ENCODE data around the gene MXRA7. TPM values are rescaled to one million over a fixed set of nuclear protein-coding genes. Genes with fewer than 3 reads are reported as not detected.

The MXRA7 gene
- total RNA-seq, 2 experiments from 2014 or later: 1.6 to 4.9 TPM

DNA sequence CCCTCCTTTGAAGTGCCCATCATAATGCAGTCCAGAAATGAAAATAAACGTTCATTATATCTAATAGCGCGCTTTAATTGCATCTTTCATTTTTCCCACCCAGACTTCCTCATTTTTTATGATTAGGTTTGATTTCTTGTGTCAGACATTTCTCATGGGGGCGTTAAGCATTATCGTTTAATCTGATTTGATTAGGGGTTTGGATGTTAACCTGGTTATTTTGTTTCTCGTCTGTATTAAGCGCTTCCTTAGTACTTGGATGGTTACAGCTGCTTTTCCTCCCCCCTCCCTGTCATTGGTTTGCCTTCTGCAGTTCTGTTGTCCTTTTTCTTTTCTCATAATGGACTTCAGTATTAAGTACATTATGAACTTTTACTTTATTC lies 27.7 kb upstream of the MXRA7 start:
- ChIA-PET CTCF (ENCODE audit: unreplicated experiment) (interaction anchor here (1.1 kb wide), 1 partner anchor 11 kb away, joined by 3 read pairs; the partner anchor contains the start of gene METTL23), POLR2A (interaction anchor here (0.6 to 2.6 kb wide), 8 partner anchors 10 to 101 kb away, joined by 3 to 12 read pairs (median 4); no protein-coding TSS in a partner anchor)
- H3K4me1 ChIP-seq (ENCODE audit: insufficient read depth, low read length, poor library complexity, severe bottlenecking): peaks cover 40% of the 10 kb centered on the region
- H3K4me2 ChIP-seq (ENCODE audit: low read length): peak overlapping the region; percentile 89
- peaks cover 27% of the 10 kb centered on the region for H4K20me1 ChIP-seq (ENCODE audit: insufficient read depth, low read length)
- peak overlapping the region; percentile 77 for H3K4me3 ChIP-seq (ENCODE audit: low read depth, low read length, poor library complexity, severe bottlenecking)
- H3K36me3 ChIP-seq (ENCODE audit: insufficient read depth, low read length): peaks cover 69% of the 10 kb centered on the region
- intact Hi-C loops (cut with micrococcal nuclease; ENCODE audit: unreplicated experiment): loop anchor here (5.0 to 10.0 kb wide), 4 partner anchors 349 to 1074 kb away; partner anchors contain the start of genes RECQL5, SAP30BP and SEC14L1
- no peaks in the 10 kb centered on the region for H3K9me2 ChIP-seq (ENCODE audit: insufficient read depth, low read length)
- peak overlapping the region; percentile 44; the same call in 1 of the 2 replicates for H2AFZ ChIP-seq (ENCODE audit: low read length)
- no peaks in the 10 kb centered on the region for H3K9me3 ChIP-seq (ENCODE audit: low read length)
- TSS peak; percentile 52 for BruUV-seq (replicated peaks)
- no peak; the same call in 1 of the 2 replicates for TF ChIP-seq CTCF (conservative IDR thresholded peaks at IDR 0.05; ENCODE audit: low read length)
- TF ChIP-seq EZH2phosphoT487 (IDR thresholded peaks at IDR 0.05; ENCODE audit: borderline replicate concordance, low read depth, low read length): no peak
- H3K79me2 ChIP-seq (ENCODE audit: insufficient read depth, low read depth, low read length): peaks cover 68% of the 10 kb centered on the region
- H3K27ac ChIP-seq (ENCODE audit: low read depth, low read length, poor library complexity, severe bottlenecking): peak overlapping the region; percentile 92
- DNase-seq (ENCODE audit: low spot score): peak; percentile 28

GRCh38 chr17:76737676-76738467 lies 27.1 kb upstream of the MXRA7 start, which contains the start of gene MFSD11:
Gene MFSD11, plus strand, starts transcription at chr17:76738119. Its CDS starts 234 bp downstream, at chr17:76738353.
- peaks cover 69% of the 10 kb centered on the region for H3K36me3 ChIP-seq (ENCODE audit: insufficient read depth, low read length)
- H3K4me2 ChIP-seq (ENCODE audit: low read length): peak within 1 kb of the TSS; percentile 96
- intact Hi-C loops (cut with micrococcal nuclease; ENCODE audit: unreplicated experiment): loop anchor here (1.0 to 10.0 kb wide), 8 partner anchors 12 to 1073 kb away; partner anchors contain the start of genes JMJD6, METTL23, RECQL5 and SAP30BP
- no peaks in the 10 kb centered on the region for H3K9me2 ChIP-seq (ENCODE audit: insufficient read depth, low read length)
- H2AFZ ChIP-seq (ENCODE audit: low read length): peak within 1 kb of the TSS; percentile 44; the same call in 1 of the 2 replicates
- POLR2A ChIA-PET: interaction anchor here (0.7 to 2.6 kb wide), 7 partner anchors 10 to 67 kb away, joined by 3 to 12 read pairs (median 4); no protein-coding TSS in a partner anchor
- TF ChIP-seq CTCF (conservative IDR thresholded peaks at IDR 0.05; ENCODE audit: low read length) (no peak), EZH2phosphoT487 (IDR thresholded peaks at IDR 0.05; ENCODE audit: borderline replicate concordance, low read depth, low read length) (no peak)
- no peaks in the 10 kb centered on the region for H3K9me3 ChIP-seq (ENCODE audit: low read length)
- peaks cover 46% of the 10 kb centered on the region for H3K4me1 ChIP-seq (ENCODE audit: insufficient read depth, low read length, poor library complexity, severe bottlenecking)
- peaks cover 33% of the 10 kb centered on the region for H4K20me1 ChIP-seq (ENCODE audit: insufficient read depth, low read length)
- DNase-seq (ENCODE audit: low spot score): peak; percentile 96
- CTCF ChIA-PET (ENCODE audit: unreplicated experiment): interaction anchor here (1.1 kb wide), 1 partner anchor 11 kb away, joined by 3 read pairs; the partner anchor contains the start of gene METTL23
- no TSS peak for BruUV-seq (replicated peaks)
- H3K79me2 ChIP-seq (ENCODE audit: insufficient read depth, low read depth, low read length): peaks cover 74% of the 10 kb centered on the region
- H3K4me3 ChIP-seq (ENCODE audit: low read depth, low read length, poor library complexity, severe bottlenecking): peak within 1 kb of the TSS; percentile 77
- H3K27ac ChIP-seq (ENCODE audit: low read depth, low read length, poor library complexity, severe bottlenecking): peak within 1 kb of the TSS; percentile 92

Data from OCI-LY7 (cell line).